ENCODE measurements around the gene PDE4B.

DNA sequence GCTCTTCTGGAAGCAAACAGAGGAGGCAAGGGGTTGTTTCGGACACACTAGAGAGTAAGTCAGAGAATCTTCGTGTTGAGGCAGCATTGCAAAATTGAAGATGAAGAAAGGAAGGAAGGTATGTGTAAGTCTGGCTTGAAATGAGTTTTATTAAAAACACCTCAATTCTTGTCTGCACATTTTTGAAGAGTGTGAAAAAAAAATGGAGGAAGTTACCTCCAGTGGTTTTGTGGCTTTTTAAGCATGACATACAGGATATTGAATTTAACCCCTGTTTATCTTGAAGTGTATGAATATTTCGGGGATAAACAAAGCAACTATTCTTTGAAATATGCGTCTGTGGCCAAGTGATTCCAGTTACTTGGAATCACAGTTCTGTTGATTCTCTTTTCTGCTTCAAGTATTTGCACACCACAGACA, 538.0 kb downstream of the PDE4B start:
- TF ChIP-seq, protein P1, sequence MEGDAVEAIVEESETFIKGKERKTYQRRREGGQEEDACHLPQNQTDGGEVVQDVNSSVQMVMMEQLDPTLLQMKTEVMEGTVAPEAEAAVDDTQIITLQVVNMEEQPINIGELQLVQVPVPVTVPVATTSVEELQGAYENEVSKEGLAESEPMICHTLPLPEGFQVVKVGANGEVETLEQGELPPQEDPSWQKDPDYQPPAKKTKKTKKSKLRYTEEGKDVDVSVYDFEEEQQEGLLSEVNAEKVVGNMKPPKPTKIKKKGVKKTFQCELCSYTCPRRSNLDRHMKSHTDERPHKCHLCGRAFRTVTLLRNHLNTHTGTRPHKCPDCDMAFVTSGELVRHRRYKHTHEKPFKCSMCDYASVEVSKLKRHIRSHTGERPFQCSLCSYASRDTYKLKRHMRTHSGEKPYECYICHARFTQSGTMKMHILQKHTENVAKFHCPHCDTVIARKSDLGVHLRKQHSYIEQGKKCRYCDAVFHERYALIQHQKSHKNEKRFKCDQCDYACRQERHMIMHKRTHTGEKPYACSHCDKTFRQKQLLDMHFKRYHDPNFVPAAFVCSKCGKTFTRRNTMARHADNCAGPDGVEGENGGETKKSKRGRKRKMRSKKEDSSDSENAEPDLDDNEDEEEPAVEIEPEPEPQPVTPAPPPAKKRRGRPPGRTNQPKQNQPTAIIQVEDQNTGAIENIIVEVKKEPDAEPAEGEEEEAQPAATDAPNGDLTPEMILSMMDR (conservative IDR thresholded peaks at IDR 0.05; ENCODE audit: low read length), result no peak
- no peak for TF ChIP-seq EZH2phosphoT487 (IDR thresholded peaks at IDR 0.05; ENCODE audit: borderline replicate concordance, low read depth, low read length)
